ENCODE data around the gene SLCO4A1. TPM values are rescaled to one million over a fixed set of nuclear protein-coding genes. Genes with fewer than 3 reads are reported as not detected.

Gene SLCO4A1
- polyA plus RNA-seq, 3 donors: 6.8 to 45.9 (median 37.8) TPM

DNA sequence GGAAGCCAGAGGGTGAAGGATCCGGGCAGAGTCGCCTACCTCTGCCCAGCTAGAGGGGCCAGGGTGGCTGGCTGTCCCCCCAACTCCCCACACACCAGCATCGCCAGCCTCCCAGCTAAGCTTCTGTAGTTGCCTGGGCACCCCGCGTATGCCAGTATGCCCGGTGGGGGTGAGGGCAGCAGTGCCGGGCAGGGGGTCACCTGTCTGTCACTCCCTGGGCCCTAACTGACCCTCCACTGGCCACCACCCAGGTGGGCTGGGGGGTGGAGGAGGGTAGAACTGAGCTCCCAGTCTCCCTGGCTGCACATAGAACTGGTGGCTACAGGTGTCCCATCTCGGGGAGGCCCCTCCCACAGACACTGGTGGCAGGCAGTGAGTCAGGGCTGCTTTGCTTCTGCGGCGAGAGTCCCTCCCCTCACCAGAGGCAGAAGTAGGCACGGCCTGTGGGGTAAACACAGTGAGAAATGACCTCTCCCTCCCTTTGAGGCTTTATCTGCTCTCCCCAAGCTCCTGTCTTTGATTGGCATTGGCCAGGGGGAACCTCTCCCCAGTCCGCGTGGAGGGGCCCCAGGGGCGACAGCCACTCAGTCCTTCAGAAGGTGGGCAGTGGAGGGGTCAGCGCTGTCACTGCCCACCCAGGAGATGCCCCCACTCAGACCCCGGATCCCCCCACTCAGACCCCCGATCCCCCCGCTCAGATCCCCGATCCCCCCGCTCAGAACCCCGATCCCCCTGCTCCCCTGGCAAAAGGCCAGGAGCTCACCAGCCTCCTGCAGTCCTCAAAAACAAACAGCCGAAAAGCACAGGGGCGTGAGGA, 68.8 kb downstream of the SLCO4A1 start:
- 40 to 54% (median 49%) methylated on average over 18 to 23 of the region's 23 CpGs for WGBS, 3 donors
- no peak overlapping the region for H3K27ac ChIP-seq (ENCODE audit: low read depth, low read length)

DNA sequence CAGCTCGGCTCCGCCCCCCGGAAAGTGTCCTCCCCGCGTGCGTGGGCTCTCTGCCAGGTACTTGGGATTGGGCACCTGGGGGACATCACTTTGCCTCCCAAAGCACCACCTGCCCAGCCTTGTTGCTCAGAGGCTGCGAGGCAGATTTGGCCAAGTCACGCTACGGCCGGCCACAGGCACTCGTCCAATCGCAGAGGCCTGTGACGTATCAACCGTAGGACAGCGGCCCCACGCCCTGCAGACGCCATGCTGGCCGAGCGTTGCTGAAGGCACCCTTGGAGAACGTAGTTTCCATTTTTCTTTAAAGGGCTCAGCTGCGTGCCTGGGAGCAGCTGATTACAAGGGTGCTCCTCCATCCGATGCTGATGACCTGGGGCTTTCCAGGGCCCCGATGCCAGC, 69.4 kb downstream of the SLCO4A1 start:
- H3K27ac ChIP-seq (ENCODE audit: low read depth, low read length): no peak overlapping the region
- WGBS, 3 donors: 48 to 58% (median 49%) methylated on average over 23 of the region's 23 CpGs

DNA sequence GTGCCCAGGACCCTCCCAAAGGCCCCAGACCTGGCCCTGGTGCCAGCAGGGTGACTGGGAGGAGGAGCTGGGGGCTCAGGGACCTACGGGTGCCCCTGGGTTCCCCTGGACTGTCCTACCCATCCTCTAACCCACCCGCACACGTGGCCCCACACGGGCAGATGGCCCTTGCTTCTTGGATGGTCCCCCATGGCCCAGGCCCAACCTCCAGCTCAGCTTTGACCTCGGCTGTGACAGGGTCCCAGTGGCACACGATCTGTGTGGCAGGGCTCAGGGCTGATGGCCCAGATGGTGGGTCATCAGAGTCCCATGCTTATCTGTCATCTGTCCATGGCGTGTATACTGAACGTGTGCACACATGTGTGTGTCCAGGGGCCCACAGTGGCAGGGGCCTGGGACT, 70.3 kb downstream of the SLCO4A1 start:
- no peak overlapping the region for H3K27ac ChIP-seq (ENCODE audit: low read depth, low read length)
- 71 to 87% (median 85%) methylated on average over 8 of the region's 8 CpGs for WGBS, 3 donors

DNA sequence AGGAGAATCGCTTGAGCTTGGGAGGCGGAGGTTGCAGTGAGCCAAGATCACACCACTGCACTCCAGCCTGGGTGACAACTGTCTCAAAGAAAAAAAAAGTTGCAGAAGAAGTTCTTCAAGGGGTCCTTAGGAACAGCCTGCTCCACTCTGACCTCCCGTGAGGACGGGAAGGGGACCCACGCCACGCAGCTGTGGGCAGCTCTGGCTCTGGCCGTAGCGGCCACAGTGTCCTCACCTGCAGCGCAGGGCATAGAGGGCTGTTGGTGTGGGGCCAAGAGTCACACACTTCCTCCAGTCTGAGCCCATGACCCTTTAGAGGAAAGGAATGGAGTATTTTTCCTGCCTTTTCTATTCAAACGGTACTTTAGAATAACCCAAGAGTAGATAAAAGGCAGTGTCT, 71.7 kb downstream of the SLCO4A1 start:
- WGBS, 3 donors: 85 to 90% (median 89%) methylated on average over 10 of the region's 10 CpGs
- no peak overlapping the region for H3K27ac ChIP-seq (ENCODE audit: low read depth, low read length)

DNA sequence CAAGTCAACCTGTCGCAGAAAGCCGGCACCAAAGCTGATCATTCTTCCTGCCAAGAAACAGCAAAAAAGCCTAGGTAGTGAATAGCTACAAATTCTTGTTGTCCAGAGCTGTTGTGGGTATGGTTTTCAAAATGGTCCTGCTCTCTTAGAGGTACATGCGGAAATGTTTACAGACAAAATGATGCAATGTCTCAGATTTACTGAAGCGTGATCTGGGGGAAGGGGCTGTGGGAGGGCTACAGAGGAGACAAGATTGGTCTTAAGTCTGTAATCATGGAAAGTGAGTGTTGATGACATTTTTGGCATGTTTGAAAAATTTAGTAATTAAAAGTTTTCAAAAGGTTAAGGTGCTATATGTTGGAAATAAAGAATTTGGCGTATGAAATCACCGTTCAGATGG, 72.5 kb downstream of the SLCO4A1 start:
- H3K27ac ChIP-seq (ENCODE audit: low read depth, low read length): no peak overlapping the region
- 74 to 91% (median 86%) methylated on average over 6 of the region's 6 CpGs for WGBS, 3 donors

DNA sequence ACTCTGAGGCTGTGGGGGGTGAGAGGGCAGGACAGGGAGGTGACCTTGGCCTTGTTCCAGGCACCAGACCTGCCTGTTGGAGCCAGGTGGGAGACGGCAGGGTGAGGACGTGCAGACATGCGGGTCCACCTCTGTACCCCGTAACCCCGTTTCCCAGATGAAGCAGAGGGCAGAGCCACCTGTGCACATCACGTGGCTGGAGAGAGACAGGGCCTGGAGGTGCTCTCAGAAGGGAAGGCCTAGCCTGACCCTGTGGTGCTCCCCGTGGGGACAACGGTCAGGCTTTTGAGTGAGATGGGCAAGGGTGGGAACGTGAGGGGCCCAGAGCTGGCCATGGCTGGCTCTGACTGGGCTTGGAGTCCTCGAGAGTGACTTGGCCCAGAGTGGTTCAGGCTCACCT, 72.9 kb downstream of the SLCO4A1 start:
- H3K27ac ChIP-seq (ENCODE audit: low read depth, low read length): no peak overlapping the region
- 73 to 93% (median 91%) methylated on average over 10 of the region's 10 CpGs for WGBS, 3 donors

DNA sequence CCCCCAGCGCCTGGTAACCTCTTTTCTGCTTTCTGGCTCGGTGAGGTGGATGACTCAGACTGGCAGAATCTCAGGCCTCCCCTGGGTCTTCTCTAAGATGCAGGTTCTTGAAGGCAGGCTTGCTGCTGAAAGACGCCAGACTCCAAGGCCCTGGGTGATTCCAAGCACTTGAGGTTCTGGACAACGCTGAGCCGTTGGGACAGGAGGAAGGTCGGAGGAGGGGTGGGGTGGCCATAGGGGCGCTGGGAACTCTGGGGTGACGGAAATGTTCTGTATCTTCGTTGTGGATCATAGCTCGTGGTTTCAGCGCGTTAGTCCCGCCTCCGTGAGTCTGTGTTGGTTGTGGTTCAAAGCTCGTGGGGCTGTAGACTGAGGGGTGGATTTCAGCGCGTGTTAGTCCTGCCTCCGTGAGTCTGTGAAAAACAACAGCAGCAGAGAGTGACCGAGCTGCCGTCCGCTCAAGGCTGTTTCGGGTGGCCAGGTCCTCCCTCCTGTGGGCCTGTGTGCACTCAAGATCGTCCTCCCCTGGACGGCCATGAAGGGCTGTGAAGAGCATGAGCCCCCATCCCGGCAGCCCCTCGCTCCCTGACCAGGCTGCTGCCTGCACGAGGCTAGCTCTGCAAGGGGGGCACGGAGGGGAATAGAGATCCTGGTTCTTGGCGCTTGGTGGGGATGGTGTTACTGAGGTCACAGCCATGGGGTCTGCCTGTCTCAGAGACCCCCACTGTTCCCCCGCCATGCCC, 74.1 kb downstream of the SLCO4A1 start:
- no peak overlapping the region for H3K27ac ChIP-seq (ENCODE audit: low read depth, low read length)
- WGBS, 3 donors: 53 to 64% (median 60%) methylated on average over 30 of the region's 30 CpGs

DNA sequence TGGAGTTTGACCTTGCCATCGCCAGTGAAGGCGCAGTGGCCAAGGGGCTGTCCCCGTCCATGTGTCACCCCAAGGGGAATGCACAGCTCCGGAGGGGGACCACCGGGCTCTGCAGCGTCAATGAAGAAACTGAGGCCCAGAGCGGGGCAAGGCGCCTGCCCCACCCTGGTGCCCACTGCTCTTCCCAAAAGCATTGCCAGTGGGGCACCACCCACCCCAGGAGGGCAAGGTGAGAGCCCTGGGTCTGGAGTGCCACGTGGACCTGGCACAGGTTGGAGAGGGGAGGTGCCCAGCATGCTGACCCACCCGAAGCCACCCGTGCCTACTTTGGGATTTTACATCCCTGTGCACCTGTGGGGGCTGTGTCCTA, 74.6 kb downstream of the SLCO4A1 start:
- 80 to 92% (median 92%) methylated on average over 11 of the region's 11 CpGs for WGBS, 3 donors

DNA sequence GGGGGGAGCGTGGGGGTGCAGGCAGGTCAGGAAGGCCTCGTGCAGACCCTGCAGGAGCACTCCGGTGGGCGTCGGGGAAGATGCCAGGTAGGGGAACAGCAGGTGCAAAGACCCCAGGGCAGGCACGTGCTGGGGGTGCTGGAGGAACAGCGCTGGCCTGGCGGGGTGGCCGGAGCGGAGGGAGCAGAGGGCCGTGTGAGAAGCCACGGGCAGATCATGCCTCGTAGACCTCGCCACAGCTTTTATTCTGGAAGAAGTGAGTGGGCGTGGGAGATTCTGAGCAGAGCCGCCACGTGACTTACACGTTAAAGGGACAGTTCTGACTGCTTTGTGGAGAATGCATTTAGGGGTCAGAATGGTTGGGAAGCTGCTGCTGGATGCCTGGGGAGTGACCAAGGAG, 75.6 kb downstream of the SLCO4A1 start:
- 52 to 65% (median 65%) methylated on average over 18 of the region's 18 CpGs for WGBS, 3 donors

More for the DNA sequence above, 74.6 kb downstream of the SLCO4A1 start:
- H3K27ac ChIP-seq (ENCODE audit: low read depth, low read length): no peak overlapping the region

DNA sequence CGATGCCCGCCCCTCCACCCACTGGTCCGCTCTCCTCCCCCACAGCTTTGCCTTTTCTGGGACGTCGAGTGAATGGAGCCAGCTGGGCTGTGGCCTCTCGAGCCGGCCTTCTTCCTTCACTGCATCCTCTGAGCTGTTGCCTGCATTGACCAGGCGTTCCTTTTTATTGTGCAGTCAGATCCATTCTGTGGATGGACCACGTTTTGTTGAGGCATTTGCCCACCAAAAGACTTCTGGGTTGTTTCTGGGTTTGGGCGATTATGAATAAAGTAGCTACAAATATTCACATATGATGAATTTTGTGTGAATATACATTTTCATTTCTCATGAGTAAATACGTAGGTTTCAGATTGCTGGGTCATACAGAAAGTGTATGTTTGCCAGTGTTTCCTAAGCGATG, 76.2 kb downstream of the SLCO4A1 start:
- 63 to 74% (median 64%) methylated on average over 11 to 12 of the region's 12 CpGs for WGBS, 3 donors

More for the DNA sequence above, 75.6 kb downstream of the SLCO4A1 start:
- no peak overlapping the region for H3K27ac ChIP-seq (ENCODE audit: low read depth, low read length)

DNA sequence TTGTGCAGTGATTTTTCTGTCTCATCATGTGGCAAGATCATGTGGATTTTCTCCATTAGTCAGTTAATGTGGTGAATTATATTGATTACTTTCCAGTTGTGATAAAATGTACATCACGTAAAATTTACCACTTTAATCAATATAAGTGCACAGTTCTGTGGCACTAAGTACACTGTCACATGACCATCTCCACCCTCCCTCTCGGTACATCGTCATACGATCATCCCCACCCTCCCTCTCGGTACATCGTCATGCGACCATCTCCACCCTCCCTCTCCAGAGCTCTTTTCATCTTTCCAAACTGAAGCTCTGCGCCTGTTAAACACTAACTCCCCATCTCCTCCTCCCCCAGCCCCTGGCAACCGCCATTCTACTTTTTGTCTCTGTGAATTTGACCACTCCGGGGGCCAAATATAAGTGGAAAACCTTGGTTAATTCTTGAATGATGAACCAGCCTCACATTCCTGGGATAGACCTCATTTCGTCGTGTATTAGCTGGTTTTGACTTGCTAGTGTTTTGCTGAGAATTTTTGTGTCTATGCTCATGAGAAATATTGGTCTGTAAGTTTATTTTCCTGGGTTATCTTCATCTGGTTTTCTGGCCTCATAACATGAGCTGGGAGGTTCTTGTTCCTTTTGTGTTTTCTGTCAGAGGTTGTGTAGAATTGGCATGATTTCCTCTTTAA, 77.1 kb downstream of the SLCO4A1 start:
- WGBS, 3 donors: 78 to 84% (median 80%) methylated on average over 12 of the region's 12 CpGs
- H3K27ac ChIP-seq (ENCODE audit: low read depth, low read length): no peak overlapping the region

More for the DNA sequence above, 76.2 kb downstream of the SLCO4A1 start:
- no peak overlapping the region for H3K27ac ChIP-seq (ENCODE audit: low read depth, low read length)

Other genes starting within 250 kb of the SLCO4A1 start
- gene CABLES2, start 235.2 kb upstream of the SLCO4A1 start, polyA plus RNA-seq: 1 to 10 TPM; 1.3 to 1.8 (median 1.6) TPM
- gene RBBP8NL, start 215.0 kb upstream of the SLCO4A1 start, polyA plus RNA-seq: under 1 TPM in 2 of 3 donors, not detected in 1; 0.09 to 0.61 TPM
- under 1 TPM; 0.02 to 0.67 (median 0.65) TPM for gene GATA5, start 166.5 kb upstream of the SLCO4A1 start, polyA plus RNA-seq
- gene NTSR1, start 66.3 kb downstream of the SLCO4A1 start, polyA plus RNA-seq: under 1 TPM in 2 of 3 donors, not detected in 1; 0.05 to 0.15 TPM
- gene MRGBP, start 154.0 kb downstream of the SLCO4A1 start, polyA plus RNA-seq: 1 to 10 TPM; 4.2 to 8.8 (median 5.7) TPM
- 10 to 100 TPM; 27.3 to 41.6 (median 32.9) TPM for gene OGFR, start 162.3 kb downstream of the SLCO4A1 start, polyA plus RNA-seq
- gene COL9A3, start 174.5 kb downstream of the SLCO4A1 start, polyA plus RNA-seq: 1 to 10 TPM; 2.9 to 8.1 (median 5.1) TPM
- 1 to 10 TPM; 2.2 to 8.4 (median 5.1) TPM for gene TCFL5, start 219.3 kb downstream of the SLCO4A1 start, polyA plus RNA-seq

Measured in adipose tissue (tissue), 3 donors.